Measurements from ENCODE around the gene DISC1. TPM values are rescaled to one million over a fixed set of nuclear protein-coding genes. Genes with fewer than 3 reads are reported as not detected.

The DISC1 gene
- total and polyA plus RNA-seq, 2 donors (not counting 1 experiment from before 2014, with no cell fraction given) = 2.7 to 4.3 TPM

DNA sequence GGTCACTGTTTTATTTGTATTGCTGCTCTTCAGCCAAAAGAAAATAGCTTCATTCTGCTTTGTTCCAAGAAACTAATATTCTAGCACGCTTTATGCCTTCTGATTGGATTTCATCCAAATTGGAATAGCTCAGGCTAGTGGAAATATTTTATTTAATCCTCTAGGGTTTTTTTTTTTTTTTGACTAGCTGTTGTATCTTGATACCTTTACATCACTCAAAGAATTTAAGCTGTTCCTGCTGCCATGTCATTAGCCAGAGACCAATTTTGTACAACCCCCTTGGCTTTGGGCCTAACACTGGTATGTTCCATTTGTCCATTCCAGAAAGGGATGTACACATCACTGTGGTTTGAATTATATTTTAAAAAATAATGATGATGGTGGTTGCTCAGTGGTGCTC lies 103.0 kb downstream of the DISC1 start:
- peaks cover 11% of the 10 kb centered on the region for H3K79me2 ChIP-seq (ENCODE audit: control insufficient read depth, insufficient read depth, low read length)
- H3K9me3 ChIP-seq (ENCODE audit: control extremely low read depth in 1 of 3, control insufficient read depth in 2 of 3, insufficient read depth in 1 of 3, low read length in 2 of 3) = peaks cover 0 to 8% (median 0%) of the 10 kb centered on the region in 3 donors
- H3K9me3 Mint-ChIP-seq (ENCODE audit: insufficient read depth) = no peaks in the 10 kb centered on the region
- ChIA-PET POLR2A (no interaction called here), CTCF (no interaction called here)
- no peaks in the 10 kb centered on the region for H3K27me3 Mint-ChIP-seq
- WGBS (ENCODE audit: insufficient coverage) = no CpG with 5 or more reads among the region's 1 CpG
- TF ChIP-seq EZH2 (IDR thresholded peaks at IDR 0.05; ENCODE audit: borderline replicate concordance, insufficient read depth, low read depth, low read length, poor library complexity, severe bottlenecking) = no peak
- TF ChIP-seq, protein P1, sequence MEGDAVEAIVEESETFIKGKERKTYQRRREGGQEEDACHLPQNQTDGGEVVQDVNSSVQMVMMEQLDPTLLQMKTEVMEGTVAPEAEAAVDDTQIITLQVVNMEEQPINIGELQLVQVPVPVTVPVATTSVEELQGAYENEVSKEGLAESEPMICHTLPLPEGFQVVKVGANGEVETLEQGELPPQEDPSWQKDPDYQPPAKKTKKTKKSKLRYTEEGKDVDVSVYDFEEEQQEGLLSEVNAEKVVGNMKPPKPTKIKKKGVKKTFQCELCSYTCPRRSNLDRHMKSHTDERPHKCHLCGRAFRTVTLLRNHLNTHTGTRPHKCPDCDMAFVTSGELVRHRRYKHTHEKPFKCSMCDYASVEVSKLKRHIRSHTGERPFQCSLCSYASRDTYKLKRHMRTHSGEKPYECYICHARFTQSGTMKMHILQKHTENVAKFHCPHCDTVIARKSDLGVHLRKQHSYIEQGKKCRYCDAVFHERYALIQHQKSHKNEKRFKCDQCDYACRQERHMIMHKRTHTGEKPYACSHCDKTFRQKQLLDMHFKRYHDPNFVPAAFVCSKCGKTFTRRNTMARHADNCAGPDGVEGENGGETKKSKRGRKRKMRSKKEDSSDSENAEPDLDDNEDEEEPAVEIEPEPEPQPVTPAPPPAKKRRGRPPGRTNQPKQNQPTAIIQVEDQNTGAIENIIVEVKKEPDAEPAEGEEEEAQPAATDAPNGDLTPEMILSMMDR (IDR thresholded peaks at IDR 0.05) = no peak
- H3K4me1 Mint-ChIP-seq = peaks cover under 1% of the 10 kb centered on the region
- H4K20me1 ChIP-seq (ENCODE audit: control insufficient read depth, insufficient read depth, low read length, poor library complexity, severe bottlenecking) = no peaks in the 10 kb centered on the region
- H2AFZ ChIP-seq (ENCODE audit: insufficient read depth, low read depth, low read length, poor library complexity, severe bottlenecking) = no peak overlapping the region
- no peak overlapping the region for H3K9ac ChIP-seq (ENCODE audit: low read length)
- H3K4me3 Mint-ChIP-seq = no peak overlapping the region
- ATAC-seq (ENCODE audit: low read depth) = no peak
- H3K4me2 ChIP-seq (replicated peaks; ENCODE audit: low read depth, low read length, poor library complexity, severe bottlenecking) = no peak overlapping the region
- H3K4me1 ChIP-seq (ENCODE audit: control insufficient read depth in 2 of 2, insufficient read depth in 2 of 2, low read length in 2 of 2) = no peaks in the 10 kb centered on the region
- no peaks in the 10 kb centered on the region for H3K27me3 ChIP-seq (replicated peaks in 1 of 4; ENCODE audit: control extremely low read depth in 1 of 4, control insufficient read depth in 3 of 4, insufficient read depth in 4 of 4, low read length in 3 of 4)
- no peak for DNase-seq
- H3K4me3 ChIP-seq (ENCODE audit: control extremely low read depth in 1 of 5, extremely low read depth in 1 of 5, insufficient read depth in 1 of 5, low read depth in 2 of 5, low read length in 4 of 5) = no peak overlapping the region
- intact Hi-C loops (cut with micrococcal nuclease) = no loop called here
- no peaks in the 10 kb centered on the region for H3K36me3 ChIP-seq (replicated peaks in 1 of 2; ENCODE audit: control extremely low read depth in 1 of 2, control insufficient read depth in 1 of 2, extremely low read depth in 1 of 2, insufficient read depth in 2 of 2, low read length in 1 of 2)
- H3K27ac ChIP-seq (ENCODE audit: low read length in 2 of 2) = no peak overlapping the region
- H3K27ac Mint-ChIP-seq = no peak overlapping the region

GRCh38 chr1:231731268-231731667 lies 104.7 kb downstream of the DISC1 start:
- CTCF ChIA-PET = no interaction called here

More at GRCh38 chr1:231731268-231731667, 104.7 kb downstream of the DISC1 start:
- Histone ChIP-seq H3K9ac (ENCODE audit: low read length) (no peak overlapping the region), H3K27me3 (replicated peaks in 1 of 4; ENCODE audit: control extremely low read depth in 1 of 4, control insufficient read depth in 3 of 4, insufficient read depth in 4 of 4, low read length in 3 of 4) (no peaks in the 10 kb centered on the region), H3K27ac (ENCODE audit: low read length in 2 of 2) (no peak overlapping the region), H3K79me2 (ENCODE audit: control insufficient read depth, insufficient read depth, low read length) (peaks cover 11% of the 10 kb centered on the region), H3K4me2 (replicated peaks; ENCODE audit: low read depth, low read length, poor library complexity, severe bottlenecking) (no peak overlapping the region), H2AFZ (ENCODE audit: insufficient read depth, low read depth, low read length, poor library complexity, severe bottlenecking) (no peak overlapping the region), H4K20me1 (ENCODE audit: control insufficient read depth, insufficient read depth, low read length, poor library complexity, severe bottlenecking) (no peaks in the 10 kb centered on the region), H3K4me3 (ENCODE audit: control extremely low read depth in 1 of 5, extremely low read depth in 1 of 5, insufficient read depth in 1 of 5, low read depth in 2 of 5, low read length in 4 of 5) (no peak overlapping the region), H3K4me1 (ENCODE audit: control insufficient read depth in 2 of 2, insufficient read depth in 2 of 2, low read length in 2 of 2) (no peaks in the 10 kb centered on the region), H3K9me3 (ENCODE audit: control extremely low read depth in 1 of 3, control insufficient read depth in 2 of 3, insufficient read depth in 1 of 3, low read length in 2 of 3) (peaks cover 0 to 8% (median 0%) of the 10 kb centered on the region in 3 donors), H3K36me3 (replicated peaks in 1 of 2; ENCODE audit: control extremely low read depth in 1 of 2, control insufficient read depth in 1 of 2, extremely low read depth in 1 of 2, insufficient read depth in 2 of 2, low read length in 1 of 2) (no peaks in the 10 kb centered on the region)
- H3K27ac Mint-ChIP-seq = no peak overlapping the region
- DNase-seq = no peak
- TF ChIP-seq EZH2 (IDR thresholded peaks at IDR 0.05; ENCODE audit: borderline replicate concordance, insufficient read depth, low read depth, low read length, poor library complexity, severe bottlenecking) = no peak
- TF ChIP-seq, protein P1 (IDR thresholded peaks at IDR 0.05) = no peak
- no peak overlapping the region for H3K4me3 Mint-ChIP-seq
- H3K9me3 Mint-ChIP-seq (ENCODE audit: insufficient read depth) = peaks cover 2% of the 10 kb centered on the region
- no peaks in the 10 kb centered on the region for H3K27me3 Mint-ChIP-seq
- no peak for ATAC-seq (ENCODE audit: low read depth)
- intact Hi-C loops (cut with micrococcal nuclease) = no loop called here
- H3K4me1 Mint-ChIP-seq = no peaks in the 10 kb centered on the region
- POLR2A ChIA-PET = no interaction called here
